ENCODE measurements around the gene EPHA7.

Gene EPHA7

DNA sequence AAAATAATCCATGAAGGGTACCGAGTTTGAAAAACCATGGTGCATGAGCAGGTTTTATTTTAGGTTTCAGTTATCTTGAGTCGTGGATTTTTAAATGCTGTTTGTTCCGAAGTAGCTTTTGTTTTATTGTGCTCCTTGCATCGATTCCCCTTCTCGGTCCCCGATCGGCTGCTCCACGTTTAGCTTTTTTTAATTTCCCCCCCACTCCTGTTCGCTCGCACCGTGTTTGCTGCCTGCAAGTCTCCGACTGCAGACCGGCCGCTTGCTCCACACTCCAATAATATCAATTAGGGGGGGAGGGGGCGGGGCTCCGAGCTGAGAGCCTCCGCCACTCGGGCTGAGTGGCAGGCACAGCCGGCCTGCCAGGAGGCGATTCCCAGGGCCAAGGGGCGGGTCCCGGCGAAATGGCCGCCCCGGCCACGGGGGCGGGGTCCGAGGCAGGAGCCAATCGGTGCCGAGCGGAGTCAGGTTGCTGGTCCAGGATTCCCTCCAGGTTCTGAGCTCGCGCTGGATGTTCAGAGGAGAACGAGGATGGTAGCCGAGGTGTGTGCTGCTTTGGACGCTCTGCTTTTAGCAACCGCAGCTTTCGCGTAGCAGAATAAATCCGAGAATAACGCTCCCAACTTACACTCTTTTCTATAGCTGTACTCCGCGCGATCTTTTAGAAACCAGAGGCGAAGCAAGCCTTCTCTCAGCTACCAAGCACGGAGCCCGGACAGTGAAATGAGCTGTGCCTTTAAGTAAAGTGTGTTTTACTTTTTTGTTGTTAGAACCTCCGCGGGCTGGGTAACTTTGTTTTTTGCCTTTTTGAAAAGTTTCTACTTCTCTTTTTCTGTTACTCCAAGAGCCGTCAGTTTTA is at the start of gene EPHA7:
EPHA7 (minus strand) TSS at position 256 of the 859 bp plus-strand sequence; CDS start at position 38, 218 bp downstream.
- DNase-seq (ENCODE audit: low read depth in 2 of 2, low spot score in 1 of 2), result no peak

DNA sequence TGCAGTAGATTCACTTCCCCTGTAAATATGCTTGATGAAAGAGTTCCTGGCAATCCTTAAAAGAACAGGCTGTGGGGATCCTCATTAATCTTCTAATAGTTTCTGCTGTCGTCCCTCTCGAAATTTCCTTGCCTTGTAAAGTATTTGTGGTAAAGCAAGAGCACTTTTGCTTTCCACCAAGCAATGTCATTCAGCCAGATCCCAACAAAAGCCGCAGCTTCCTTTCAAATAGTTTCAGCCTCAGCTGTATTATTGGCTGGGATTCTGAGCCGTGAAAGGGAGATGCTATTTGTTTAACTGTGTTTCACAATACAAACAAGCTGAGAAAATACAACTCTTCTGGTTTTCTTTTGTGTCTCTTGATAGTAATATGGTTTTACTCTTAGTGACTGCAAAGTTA is 48.9 kb upstream of the EPHA7 start:
- no peak for DNase-seq (ENCODE audit: low read depth in 2 of 2, low spot score in 1 of 2)

GRCh38 chr6:93454533-93454932 is 35.2 kb upstream of the EPHA7 start:
- no peak for DNase-seq (ENCODE audit: low read depth in 2 of 2, low spot score in 1 of 2)

DNA sequence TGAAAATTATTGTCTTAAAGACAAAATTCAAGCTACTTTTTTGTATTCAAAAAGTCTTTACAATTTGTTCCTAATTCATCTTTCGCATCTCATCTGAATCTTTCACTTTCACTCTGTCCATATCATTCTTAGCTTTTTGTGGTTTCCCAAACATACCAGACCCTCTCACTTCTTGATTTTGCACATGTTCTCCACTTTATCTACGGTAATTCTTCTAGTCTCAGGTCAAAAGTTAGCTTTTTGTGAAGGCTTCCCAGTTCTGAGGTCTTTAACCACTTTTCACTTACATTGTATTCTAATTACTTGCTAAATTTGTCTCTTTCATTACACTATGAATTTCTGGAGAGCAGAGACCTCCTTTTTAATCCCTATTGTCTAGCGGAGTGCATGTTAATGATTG is 34.6 kb upstream of the EPHA7 start:
- no peak for DNase-seq (ENCODE audit: low read depth in 2 of 2, low spot score in 1 of 2)

GRCh38 chr6:93447874-93448273 is 28.5 kb upstream of the EPHA7 start:
- no peak for DNase-seq (ENCODE audit: low read depth in 2 of 2, low spot score in 1 of 2)

- DNase-seq (ENCODE audit: low read depth in 2 of 2, low spot score in 1 of 2), result no peak
Measured at GRCh38 chr6:93437491-93437890, 18.1 kb upstream of the EPHA7 start.

GRCh38 chr6:93433592-93433991 is 14.2 kb upstream of the EPHA7 start:
- no peak for DNase-seq (ENCODE audit: low read depth in 2 of 2, low spot score in 1 of 2)

- no peak for DNase-seq (ENCODE audit: low read depth in 2 of 2, low spot score in 1 of 2)
Measured at GRCh38 chr6:93424303-93425064, 5.1 kb upstream of the EPHA7 start.

- DNase-seq (ENCODE audit: low read depth in 2 of 2, low spot score in 1 of 2), result no peak
Measured at GRCh38 chr6:93423542-93423941, 4.2 kb upstream of the EPHA7 start.

GRCh38 chr6:93420163-93420795 is 920 bp upstream of the EPHA7 start:
- DNase-seq (ENCODE audit: low read depth in 2 of 2, low spot score in 1 of 2), result no peak

DNA sequence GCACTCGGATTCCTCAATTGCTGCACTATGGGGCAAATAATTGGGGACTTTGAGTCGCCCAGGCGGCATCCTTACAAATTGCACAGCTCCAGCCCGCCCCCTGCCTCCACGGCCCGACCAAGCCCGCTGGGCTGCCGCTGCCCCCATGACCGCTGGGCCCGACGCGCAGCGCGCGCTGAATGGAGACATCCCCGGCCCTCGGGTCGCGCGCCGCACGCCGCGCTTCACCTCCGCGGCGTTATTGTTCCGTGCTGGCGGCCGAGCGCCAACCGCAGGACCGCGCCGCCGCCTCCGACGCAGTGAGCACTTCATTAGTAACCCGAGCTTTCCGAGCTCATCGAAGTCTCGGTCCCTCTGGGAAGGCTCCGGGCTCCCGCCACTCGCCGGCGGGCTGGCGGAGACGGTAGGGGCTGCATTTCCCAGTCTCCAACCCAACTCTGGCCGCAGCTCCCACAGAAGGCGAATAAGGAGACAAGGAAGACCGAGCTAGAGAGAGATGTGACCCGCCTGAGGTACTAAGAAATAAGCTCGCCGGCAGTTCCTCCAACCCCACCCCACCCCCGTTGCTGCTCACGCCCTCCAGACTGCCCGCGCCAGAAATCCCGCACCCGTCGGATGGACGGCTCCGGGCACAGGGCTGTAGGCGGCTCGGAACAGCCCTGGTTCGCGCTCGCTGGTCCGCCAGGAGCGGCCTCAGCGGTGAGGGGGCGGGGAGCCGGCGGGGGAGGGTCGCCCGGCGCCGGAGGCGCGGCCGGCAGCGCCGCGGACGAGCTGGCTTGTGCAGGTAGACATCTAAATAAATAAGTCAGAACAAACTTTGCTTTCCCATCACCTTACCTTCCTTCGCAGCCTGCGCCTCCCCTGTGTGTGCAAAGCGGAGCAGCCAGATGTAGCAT is 703 bp downstream of the EPHA7 start:
- no peak for DNase-seq (ENCODE audit: low read depth in 2 of 2, low spot score in 1 of 2)

DNA sequence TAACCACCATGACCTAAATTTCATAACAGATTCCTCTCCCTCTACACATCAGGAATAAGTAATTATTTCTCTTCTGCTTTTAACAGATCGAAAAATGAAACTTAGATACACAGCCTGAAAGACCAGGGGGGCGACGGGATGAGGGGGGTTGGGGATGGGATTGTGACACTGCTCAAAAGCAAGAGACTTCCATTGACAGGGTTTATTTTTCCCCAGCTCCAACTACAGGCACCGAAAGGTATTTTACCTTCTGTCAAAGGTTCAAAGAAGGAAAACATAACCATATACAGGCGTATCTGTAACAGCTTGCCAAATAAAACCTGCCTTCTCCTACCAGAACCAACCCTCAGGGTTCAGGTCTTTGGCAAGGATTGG is 1.3 kb downstream of the EPHA7 start:
- DNase-seq (ENCODE audit: low read depth in 2 of 2, low spot score in 1 of 2), result no peak

- DNase-seq (ENCODE audit: low read depth in 2 of 2, low spot score in 1 of 2), result no peak
Measured at GRCh38 chr6:93417421-93418013, 1.8 kb downstream of the EPHA7 start.

DNA sequence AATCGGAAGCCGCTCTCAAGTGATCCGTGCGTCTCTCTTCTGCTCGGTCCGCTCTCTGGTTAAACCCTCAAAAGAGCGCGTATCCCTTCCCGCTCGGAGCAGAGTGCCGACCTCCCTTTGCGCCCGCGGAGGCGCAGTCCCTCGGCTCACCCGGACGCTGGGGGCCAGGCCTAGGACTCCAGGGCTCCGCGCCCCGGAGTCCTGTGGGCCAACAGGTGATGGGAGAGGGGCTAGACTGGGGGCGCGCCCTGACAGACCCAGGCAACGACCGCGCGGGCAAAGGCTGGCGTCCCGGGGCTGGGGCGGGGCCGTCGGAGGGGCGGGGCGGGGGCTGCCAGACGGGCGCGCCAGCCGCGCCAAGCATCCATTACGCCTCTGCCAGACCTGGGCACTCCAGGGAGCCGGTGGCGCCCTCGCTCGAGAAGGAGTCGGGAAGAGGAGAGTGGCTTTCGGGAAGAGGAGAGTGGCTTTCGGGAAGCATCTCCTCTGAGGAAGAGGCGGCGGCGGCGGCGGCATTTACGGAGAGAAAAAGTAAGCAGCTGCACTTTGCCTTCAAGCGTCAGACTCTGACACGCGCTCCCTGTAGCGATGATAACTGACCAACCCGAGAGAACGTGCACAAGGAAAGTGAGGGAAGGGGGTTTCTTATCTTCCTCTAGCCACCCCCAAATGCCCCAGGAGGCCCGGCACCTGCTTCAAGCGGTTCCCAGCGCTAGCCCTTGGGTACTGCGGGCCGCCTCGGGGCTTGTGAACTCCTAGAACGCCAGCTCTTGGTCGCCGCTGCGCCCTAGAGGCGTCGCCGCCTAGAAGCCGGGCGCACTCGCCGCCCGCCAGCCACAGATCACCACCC is 2.6 kb downstream of the EPHA7 start:
- DNase-seq (ENCODE audit: low read depth in 2 of 2, low spot score in 1 of 2), result no peak

GRCh38 chr6:93413190-93413589 is 6.2 kb downstream of the EPHA7 start:
- DNase-seq (ENCODE audit: low read depth in 2 of 2, low spot score in 1 of 2), result no peak

- DNase-seq (ENCODE audit: low read depth in 2 of 2, low spot score in 1 of 2), result no peak
Measured at GRCh38 chr6:93412452-93412851, 6.9 kb downstream of the EPHA7 start.

DNA sequence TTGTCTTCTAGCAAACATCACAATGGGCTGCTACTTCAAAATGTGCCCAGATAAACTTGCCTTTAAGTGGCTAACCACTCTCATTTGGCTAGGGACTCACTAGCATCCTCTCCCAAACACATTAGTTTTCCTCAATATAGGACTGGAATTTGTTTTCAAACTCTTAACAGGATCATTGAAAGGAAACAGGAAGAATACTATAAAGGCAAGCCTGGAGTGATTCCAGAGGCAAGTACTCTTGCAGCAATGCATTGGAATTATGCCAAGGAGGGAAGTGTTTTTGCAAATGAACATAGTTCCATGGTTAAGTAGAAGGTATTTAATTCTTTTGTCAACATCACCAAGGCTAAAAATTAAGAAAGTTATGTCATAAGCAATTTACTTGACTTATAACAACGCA is 12.2 kb downstream of the EPHA7 start:
- no peak for DNase-seq (ENCODE audit: low read depth in 2 of 2, low spot score in 1 of 2)

GRCh38 chr6:93403390-93403789 is 16.0 kb downstream of the EPHA7 start:
- DNase-seq (ENCODE audit: low read depth in 2 of 2, low spot score in 1 of 2), result no peak

DNA sequence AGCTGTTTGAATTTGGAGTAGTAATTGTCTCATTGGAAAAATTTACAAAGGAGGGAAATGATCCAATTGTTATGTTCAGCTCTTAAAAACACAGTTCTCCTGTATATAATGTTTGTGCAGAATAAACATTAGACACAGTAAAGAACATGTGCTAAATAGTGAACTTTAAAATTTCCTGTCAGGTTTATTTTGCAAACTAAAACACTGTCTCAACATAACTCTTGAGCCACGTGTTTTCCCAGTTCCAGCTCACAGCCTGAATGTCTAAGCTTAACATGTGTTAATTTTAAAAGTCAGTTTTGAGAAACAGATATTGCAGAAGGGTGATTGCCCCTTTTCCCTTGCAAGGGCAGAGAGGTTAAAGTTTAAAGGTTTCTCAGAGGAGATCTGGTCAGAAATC is 20.6 kb downstream of the EPHA7 start:
- DNase-seq (ENCODE audit: low read depth in 2 of 2, low spot score in 1 of 2), result no peak

- no peak for DNase-seq (ENCODE audit: low read depth in 2 of 2, low spot score in 1 of 2)
Measured at GRCh38 chr6:93394471-93394870, 24.9 kb downstream of the EPHA7 start.
